Astrocyte of the cerebellum (primary cell): ENCODE measurements around the gene CCDC85A.
"Not testable (repeated sequence)": the region's sequence is repeated elsewhere in the genome, so short reads cannot be mapped to it uniquely, and the experiment has no call there.

Source experiments
- DNase-seq: peaks from one replicate; pipeline ENCODE4 v3.0.0-alpha.2; 2011; ENCODE audit warnings: low read depth
- H3K4me3 ChIP-seq: 2 replicates; pipeline ENCODE4 v1.5.1; 2011; ENCODE audit warnings: mild to moderate bottlenecking, low read depth, low read length, moderate library complexity
- CTCF ChIP-seq: IDR thresholded peaks from 2 replicates; pipeline ENCODE4 v1.5.1; 2012; ENCODE audit warnings: low read length, low read depth, moderate library complexity, mild to moderate bottlenecking; ENCODE audit errors: missing control alignments
- in situ Hi-C: cut with HindIII; loops from 2 replicates; pipeline ENCODE4 v1.10.0; 2017; ENCODE audit warnings: low sequenced_read_pairs

CCDC85A gene

GRCh38 chr2:56183643-56184499, at the start of gene CCDC85A:
Gene CCDC85A, plus strand, starts transcription at chr2:56183990. Its CDS starts 635 bp downstream, at chr2:56184625.
- peak within 1 kb of the TSS; percentile 54 for H3K4me3 ChIP-seq
- TF ChIP-seq CTCF, result peak; percentile 71

GRCh38 chr2:56134861-56135260, 48.9 kb upstream of the CCDC85A start:
- no peak for DNase-seq
- no peak for TF ChIP-seq CTCF

More at GRCh38 chr2:56183643-56184499, at the start of gene CCDC85A:
- in situ Hi-C loops, result loop anchor here (25.0 kb wide), 1 partner anchor 578 kb away; no protein-coding TSS in a partner anchor
- peak; percentile 54 for DNase-seq

GRCh38 chr2:56142497-56143061, 41.2 kb upstream of the CCDC85A start:
- in situ Hi-C loops, DNase-seq, H3K4me3 ChIP-seq: not testable (repeated sequence)

More at GRCh38 chr2:56134861-56135260, 48.9 kb upstream of the CCDC85A start:
- in situ Hi-C loops, result no loop called here
- H3K4me3 ChIP-seq, result no peak overlapping the region

- H3K4me3 ChIP-seq, result no peak overlapping the region
- no peak for DNase-seq
- in situ Hi-C loops, result no loop called here
- TF ChIP-seq CTCF, result no peak
Observed at GRCh38 chr2:56147907-56148306, 35.9 kb upstream of the CCDC85A start.

- in situ Hi-C loops, result no loop called here
- no peak for DNase-seq
- no peak overlapping the region for H3K4me3 ChIP-seq
- TF ChIP-seq CTCF, result no peak
Observed at GRCh38 chr2:56148825-56149224, 35.0 kb upstream of the CCDC85A start.

GRCh38 chr2:56151841-56152240, 31.9 kb upstream of the CCDC85A start:
- DNase-seq, result no peak
- in situ Hi-C loops, result no loop called here
- no peak overlapping the region for H3K4me3 ChIP-seq
- no peak for TF ChIP-seq CTCF

- in situ Hi-C loops, result no loop called here
- no peak for DNase-seq
- H3K4me3 ChIP-seq, result no peak overlapping the region
- TF ChIP-seq CTCF, result no peak
Observed at GRCh38 chr2:56155188-56155587, 28.6 kb upstream of the CCDC85A start.

- DNase-seq, H3K4me3 ChIP-seq, in situ Hi-C loops: not testable (repeated sequence)
Observed at GRCh38 chr2:56159875-56160274, 23.9 kb upstream of the CCDC85A start.
